Smooth muscle cell (in vitro differentiated cells): Measurements from ENCODE around the gene CCNY. TPM values are rescaled to one million over a fixed set of nuclear protein-coding genes. Genes with fewer than 3 reads are reported as not detected.
A peak's percentile ranks its signal among the peaks of the same experiment; 100 is the strongest.

Experiments
- DNase-seq: peaks from one replicate; lab custom pipeline; 2025; ENCODE audit not compliant: unreplicated experiment; lab: John Stamatoyannopoulos, UW
- H2AFZ ChIP-seq: fragments of 200-600 bp; sonication (generic); 2 replicates; pipeline ENCODE4 v1.6.0; 2016; ENCODE audit warnings: antibody characterized with exemption, low read depth, mild to moderate bottlenecking
- H3F3A ChIP-seq: fragments of 200-600 bp; sonication (generic); 2 replicates; pipeline ENCODE4 v1.6.0; 2017; ENCODE audit warnings: antibody characterized with exemption, low read depth
- H3K27ac ChIP-seq: fragments of 200-600 bp; sonication (generic); 2 replicates; pipeline ENCODE4 v1.5.1; 2016; ENCODE audit warnings: low read depth, mild to moderate bottlenecking
- H3K27me3 ChIP-seq: fragments of 200-600 bp; sonication (generic); 2 replicates; pipeline ENCODE4 v1.6.1; 2016; ENCODE audit warnings: low read depth, mild to moderate bottlenecking
- H3K36me3 ChIP-seq: fragments of 200-600 bp; sonication (generic); 2 replicates; pipeline ENCODE4 v1.5.1; 2016; ENCODE audit warnings: low read depth
- H3K4me1 ChIP-seq: fragments of 200-600 bp; sonication (generic); 2 replicates; pipeline ENCODE4 v1.5.1; 2016; ENCODE audit warnings: low read depth
- H3K4me2 ChIP-seq: fragments of 200-600 bp; sonication (generic); 2 replicates; pipeline ENCODE4 v1.6.0; 2016; ENCODE audit warnings: mild to moderate bottlenecking
- H3K4me3 ChIP-seq: fragments of 200-600 bp; sonication (generic); 2 replicates; pipeline ENCODE4 v1.5.1; 2016; ENCODE audit warnings: mild to moderate bottlenecking
- H3K79me2 ChIP-seq: fragments of 200-600 bp; sonication (generic); 2 replicates; pipeline ENCODE4 v1.6.0; 2016; ENCODE audit warnings: low read depth, mild to moderate bottlenecking
- H3K9ac ChIP-seq: fragments of 200-600 bp; sonication (generic); 2 replicates; pipeline ENCODE4 v1.6.0; 2016; ENCODE audit warnings: low read depth
- H3K9me3 ChIP-seq: fragments of 200-600 bp; sonication (generic); replicated peaks from 2 replicates; pipeline ENCODE4 v1.5.1; 2016; ENCODE audit warnings: low read depth
- H4K20me1 ChIP-seq: fragments of 200-600 bp; sonication (generic); 2 replicates; pipeline ENCODE4 v1.6.0; 2016; ENCODE audit warnings: low read depth
- CTCF ChIP-seq: fragments of 200-600 bp; sonication (generic); IDR thresholded peaks from 2 replicates; pipeline ENCODE4 v1.5.1; 2017; ENCODE audit warnings: borderline replicate concordance, mild to moderate bottlenecking, antibody characterized with exemption; ENCODE audit not compliant: insufficient read depth, poor library complexity, severe bottlenecking
- WGBS: methylation state at CpG from one replicate; pipeline ENCODE4 v1.1.7; 2016; ENCODE audit warnings: low lambda C conversion rate; 5-methylcytosine and 5-hydroxymethylcytosine counted together
- polyA plus RNA-seq: library from polyadenylated mRNA; unstranded; fragments of >200 nt; fragmentation: Nextera tagmentation; extraction: Ambion mirVana; gene quantifications from 2 replicates; pipeline ENCODE4 v1.2.1, GENCODE V29; 2016
- total RNA-seq: library from RNA; depleted of rRNA; stranded (reverse); fragments of >200 nt; gene quantifications from 2 replicates; pipeline ENCODE4 v1.2.3, GENCODE V29; 2014

Gene CCNY
- total and polyA plus RNA-seq, 2 experiments from 2014 or later, result 46.9 to 57.5 TPM

GRCh38 chr10:35458500-35459448, 122.5 kb downstream of the CCNY start:
- H3K79me2 ChIP-seq, result peaks cover 77% of the 10 kb centered on the region
- no peaks in the 10 kb centered on the region for H3K27me3 ChIP-seq
- H4K20me1 ChIP-seq, result peaks cover 93% of the 10 kb centered on the region
- TF ChIP-seq CTCF, result no peak
- no peak overlapping the region for H2AFZ ChIP-seq
- no peak overlapping the region for H3K27ac ChIP-seq
- H3K4me3 ChIP-seq, result no peak overlapping the region
- H3K36me3 ChIP-seq, result no peaks in the 10 kb centered on the region
- no peak overlapping the region for H3K9ac ChIP-seq
- no peak overlapping the region for H3K4me2 ChIP-seq
- no peaks in the 10 kb centered on the region for H3K9me3 ChIP-seq
- WGBS, result 75% methylated on average over 12 of the region's 12 CpGs
- H3K4me1 ChIP-seq, result peaks cover 42% of the 10 kb centered on the region
- DNase-seq, result no peak
- H3F3A ChIP-seq, result peaks cover 4% of the 10 kb centered on the region

GRCh38 chr10:35459449-35459847, 123.1 kb downstream of the CCNY start:
- no peak for TF ChIP-seq CTCF
- H3K4me3 ChIP-seq, result no peak overlapping the region
- H3K27ac ChIP-seq, result no peak overlapping the region
- H3K36me3 ChIP-seq, result no peaks in the 10 kb centered on the region
- no peaks in the 10 kb centered on the region for H3K9me3 ChIP-seq
- peaks cover 75% of the 10 kb centered on the region for H3K79me2 ChIP-seq
- no peaks in the 10 kb centered on the region for H3K27me3 ChIP-seq
- peaks cover 4% of the 10 kb centered on the region for H3F3A ChIP-seq
- DNase-seq, result no peak
- WGBS, result 98% methylated on average over 2 of the region's 2 CpGs
- no peak overlapping the region for H2AFZ ChIP-seq
- no peak overlapping the region for H3K4me2 ChIP-seq
- H4K20me1 ChIP-seq, result peaks cover 93% of the 10 kb centered on the region
- H3K4me1 ChIP-seq, result peaks cover 47% of the 10 kb centered on the region
- H3K9ac ChIP-seq, result no peak overlapping the region

GRCh38 chr10:35460852-35461460, 124.6 kb downstream of the CCNY start:
- Histone ChIP-seq H3F3A (peaks cover 4% of the 10 kb centered on the region), H3K79me2 (peaks cover 77% of the 10 kb centered on the region), H2AFZ (no peak overlapping the region), H3K9ac (no peak overlapping the region), H3K27me3 (no peaks in the 10 kb centered on the region), H3K9me3 (no peaks in the 10 kb centered on the region), H3K36me3 (no peaks in the 10 kb centered on the region), H3K4me3 (no peak overlapping the region), H3K4me2 (peak overlapping the region; percentile 6), H3K27ac (no peak overlapping the region), H4K20me1 (peaks cover 95% of the 10 kb centered on the region), H3K4me1 (peaks cover 57% of the 10 kb centered on the region)
- DNase-seq, result no peak
- WGBS, result 49% methylated on average over 2 of the region's 2 CpGs
- no peak for TF ChIP-seq CTCF
